ENCODE measurements around the gene CCDC148.
"Not testable (repeated sequence)": the region's sequence is repeated elsewhere in the genome, so short reads cannot be mapped to it uniquely, and the experiment has no call there.

Gene CCDC148

DNA sequence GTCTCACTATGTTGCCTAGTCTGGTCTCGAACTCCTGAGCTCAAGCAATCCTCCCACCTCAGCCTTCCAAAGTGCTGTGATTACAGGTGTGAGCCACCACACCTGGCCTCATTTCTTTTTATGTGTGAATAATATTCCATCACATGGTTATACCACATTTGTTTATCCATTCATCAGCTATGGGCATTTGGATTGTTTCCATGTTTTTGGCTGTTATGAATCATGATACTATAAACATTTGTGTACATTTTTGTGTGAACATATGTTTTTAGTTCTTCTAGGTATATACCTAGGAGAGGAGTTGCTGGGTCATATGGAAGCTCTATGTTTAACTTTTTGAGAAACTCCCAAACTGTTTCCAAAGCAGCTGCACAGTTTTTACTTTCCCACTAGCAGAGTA lies 24.6 kb upstream of the CCDC148 start:
- Histone ChIP-seq H3K9ac (ENCODE audit: low read length) (no peak overlapping the region), H3K36me3 (ENCODE audit: control insufficient read depth, insufficient read depth, low read length, severe bottlenecking) (no peaks in the 10 kb centered on the region), H3K27me3 (replicated peaks; ENCODE audit: control insufficient read depth, insufficient read depth, low read length) (no peaks in the 10 kb centered on the region), H3K9me3 (ENCODE audit: control insufficient read depth, low read length) (no peaks in the 10 kb centered on the region), H3K4me1 (ENCODE audit: control insufficient read depth, insufficient read depth, low read length) (peaks cover 15% of the 10 kb centered on the region), H3K4me3 (ENCODE audit: low read length) (no peak overlapping the region)
- DNase-seq (ENCODE audit: low read depth): no peak

DNA sequence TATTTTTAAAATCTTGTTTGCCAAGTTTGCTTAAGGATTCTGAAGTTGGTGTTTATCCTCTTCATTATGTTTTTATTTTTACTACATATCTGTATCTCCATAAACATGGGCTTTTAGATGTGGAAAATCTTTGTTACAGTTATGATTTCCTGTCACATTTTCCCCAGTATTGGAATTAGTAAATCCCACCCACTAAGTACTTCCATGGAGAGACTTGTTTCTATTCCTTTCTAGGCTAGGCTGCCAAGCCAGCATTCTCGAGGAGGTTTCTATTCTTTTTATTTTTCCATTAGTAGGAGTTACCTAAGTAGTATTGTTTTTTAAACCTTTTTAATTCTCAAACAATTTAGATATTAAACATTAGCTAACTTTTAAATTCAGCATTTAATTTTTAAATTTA lies 22.3 kb upstream of the CCDC148 start:
- Histone ChIP-seq H3K4me1 (ENCODE audit: control insufficient read depth, insufficient read depth, low read length) (peaks cover 15% of the 10 kb centered on the region), H3K4me3 (ENCODE audit: low read length) (peak overlapping the region; percentile 65), H3K9ac (ENCODE audit: low read length) (peak overlapping the region; percentile 55), H3K27me3 (replicated peaks; ENCODE audit: control insufficient read depth, insufficient read depth, low read length) (no peaks in the 10 kb centered on the region), H3K9me3 (ENCODE audit: control insufficient read depth, low read length) (no peaks in the 10 kb centered on the region), H3K36me3 (ENCODE audit: control insufficient read depth, insufficient read depth, low read length, severe bottlenecking) (no peaks in the 10 kb centered on the region)
- no peak for DNase-seq (ENCODE audit: low read depth)

DNA sequence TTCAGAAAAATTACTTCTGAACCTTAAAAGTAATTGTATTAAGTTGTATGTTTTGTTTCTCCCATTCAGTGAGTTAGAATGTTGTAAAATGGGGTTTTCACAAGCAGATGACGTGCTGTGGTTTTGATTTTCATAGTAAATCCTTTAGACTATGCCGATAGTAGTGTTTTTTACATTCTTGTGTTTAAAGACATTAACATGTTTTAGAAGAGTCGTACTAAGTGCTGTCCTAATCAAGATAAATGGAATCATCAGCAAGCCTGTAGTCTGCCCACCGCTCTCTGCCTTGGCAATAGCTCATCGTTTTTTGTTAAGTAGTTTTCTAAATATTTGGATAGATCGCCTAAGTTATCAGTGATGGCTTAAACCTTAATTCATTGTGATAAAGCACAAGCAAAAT lies 21.7 kb upstream of the CCDC148 start:
- Histone ChIP-seq H3K9ac (ENCODE audit: low read length) (peak overlapping the region; percentile 55), H3K4me3 (ENCODE audit: low read length) (peak overlapping the region; percentile 65), H3K27me3 (replicated peaks; ENCODE audit: control insufficient read depth, insufficient read depth, low read length) (no peaks in the 10 kb centered on the region)

DNA sequence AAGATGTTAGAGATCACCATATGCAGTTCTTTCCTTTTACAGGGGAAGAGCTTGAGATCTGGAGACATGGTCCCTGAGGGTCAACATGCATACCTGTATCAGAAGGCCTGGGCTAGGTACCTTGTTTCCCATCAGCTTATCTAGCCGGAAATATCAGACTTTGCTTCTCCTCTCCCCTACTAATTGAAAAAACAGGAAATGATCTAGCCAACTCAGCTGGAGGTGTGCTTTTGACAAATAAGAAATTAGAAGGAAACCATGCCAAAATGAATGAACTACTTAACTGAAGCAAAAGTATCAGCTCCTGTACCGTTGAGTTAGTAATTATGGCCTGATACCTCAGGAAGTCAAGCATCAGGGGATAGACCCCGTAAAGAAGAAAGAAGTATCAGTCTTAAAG lies 20.6 kb upstream of the CCDC148 start:
- peaks cover 15% of the 10 kb centered on the region for H3K4me1 ChIP-seq (ENCODE audit: control insufficient read depth, insufficient read depth, low read length)
- DNase-seq (ENCODE audit: low read depth): no peak
- H3K36me3 ChIP-seq (ENCODE audit: control insufficient read depth, insufficient read depth, low read length, severe bottlenecking): no peaks in the 10 kb centered on the region
- H3K27me3 ChIP-seq (replicated peaks; ENCODE audit: control insufficient read depth, insufficient read depth, low read length): no peaks in the 10 kb centered on the region
- no peaks in the 10 kb centered on the region for H3K9me3 ChIP-seq (ENCODE audit: control insufficient read depth, low read length)
- no peak overlapping the region for H3K9ac ChIP-seq (ENCODE audit: low read length)
- no peak overlapping the region for H3K4me3 ChIP-seq (ENCODE audit: low read length)

More for the DNA sequence above, 21.7 kb upstream of the CCDC148 start:
- DNase-seq (ENCODE audit: low read depth): no peak
- no peaks in the 10 kb centered on the region for H3K36me3 ChIP-seq (ENCODE audit: control insufficient read depth, insufficient read depth, low read length, severe bottlenecking)
- no peaks in the 10 kb centered on the region for H3K9me3 ChIP-seq (ENCODE audit: control insufficient read depth, low read length)
- H3K4me1 ChIP-seq (ENCODE audit: control insufficient read depth, insufficient read depth, low read length): peaks cover 15% of the 10 kb centered on the region

DNA sequence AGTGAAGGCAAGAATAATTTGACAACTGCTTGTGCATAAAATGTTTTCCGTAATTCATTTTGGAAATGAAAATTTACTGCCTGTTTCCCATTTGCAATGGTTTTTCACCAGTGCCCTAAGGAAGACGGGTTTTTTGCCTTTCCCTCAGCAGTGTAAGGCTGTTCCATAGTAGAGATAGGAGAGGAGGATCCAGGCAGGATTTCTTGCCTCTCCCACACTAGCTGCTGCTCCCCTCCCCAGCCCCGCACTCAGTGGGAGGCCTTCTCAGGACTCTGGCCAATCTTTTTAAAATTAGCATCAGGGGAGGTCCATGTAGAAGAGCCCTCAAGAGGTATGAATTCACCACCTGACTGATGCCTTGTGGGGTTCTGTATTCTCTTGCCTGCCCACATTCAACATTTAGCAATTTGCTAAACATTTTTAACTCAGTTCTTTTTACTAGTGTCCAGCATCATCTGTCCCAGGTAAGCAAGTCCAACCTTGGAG lies 18.0 kb upstream of the CCDC148 start:
- H3K4me1 ChIP-seq (ENCODE audit: control insufficient read depth, insufficient read depth, low read length): peaks cover 15% of the 10 kb centered on the region
- not testable (repeated sequence) for H3K27me3 ChIP-seq (replicated peaks; ENCODE audit: control insufficient read depth, insufficient read depth, low read length); H3K9ac ChIP-seq (ENCODE audit: low read length)

DNA sequence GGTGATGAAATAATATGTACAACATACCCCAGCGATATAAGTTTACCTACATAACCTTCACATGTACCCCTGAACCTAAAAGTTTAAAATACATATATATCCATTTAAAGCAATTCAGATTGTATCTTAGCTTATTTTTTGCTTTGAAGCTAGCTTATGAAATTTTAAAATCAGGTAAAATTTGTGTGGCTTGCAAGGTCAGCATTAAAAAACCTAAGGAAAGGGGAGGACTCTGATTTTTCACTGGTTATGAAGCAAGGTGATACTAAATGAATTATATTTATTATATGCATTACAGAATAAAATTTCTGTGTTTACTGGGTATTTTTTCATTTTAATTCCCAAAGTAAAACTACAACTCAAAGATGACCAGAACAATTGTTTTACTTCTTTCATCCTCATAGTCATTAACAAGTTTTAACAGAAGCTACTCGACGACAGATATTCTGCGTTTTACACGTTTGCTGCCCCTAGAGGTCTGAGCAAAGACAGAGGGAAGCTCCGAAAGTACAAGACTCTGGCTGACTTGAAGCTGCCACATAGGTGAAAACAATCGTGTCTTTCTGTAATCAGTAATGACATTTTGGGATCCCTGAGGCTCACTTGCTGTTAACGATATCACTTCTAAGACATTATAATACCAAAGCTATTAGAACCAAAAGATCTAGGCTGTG lies 17.3 kb upstream of the CCDC148 start:
- Histone ChIP-seq H3K4me1 (ENCODE audit: control insufficient read depth, insufficient read depth, low read length) (peaks cover 13% of the 10 kb centered on the region), H3K9ac (ENCODE audit: low read length) (no peak overlapping the region), H3K36me3 (ENCODE audit: control insufficient read depth, insufficient read depth, low read length, severe bottlenecking) (no peaks in the 10 kb centered on the region), H3K27me3 (replicated peaks; ENCODE audit: control insufficient read depth, insufficient read depth, low read length) (no peaks in the 10 kb centered on the region), H3K9me3 (ENCODE audit: control insufficient read depth, low read length) (no peaks in the 10 kb centered on the region), H3K4me3 (ENCODE audit: low read length) (no peak overlapping the region)
- DNase-seq (ENCODE audit: low read depth): no peak

More for the DNA sequence above, 18.0 kb upstream of the CCDC148 start:
- H3K9me3 ChIP-seq (ENCODE audit: control insufficient read depth, low read length); H3K4me3 ChIP-seq (ENCODE audit: low read length); H3K36me3 ChIP-seq (ENCODE audit: control insufficient read depth, insufficient read depth, low read length, severe bottlenecking); DNase-seq (ENCODE audit: low read depth): not testable (repeated sequence)

DNA sequence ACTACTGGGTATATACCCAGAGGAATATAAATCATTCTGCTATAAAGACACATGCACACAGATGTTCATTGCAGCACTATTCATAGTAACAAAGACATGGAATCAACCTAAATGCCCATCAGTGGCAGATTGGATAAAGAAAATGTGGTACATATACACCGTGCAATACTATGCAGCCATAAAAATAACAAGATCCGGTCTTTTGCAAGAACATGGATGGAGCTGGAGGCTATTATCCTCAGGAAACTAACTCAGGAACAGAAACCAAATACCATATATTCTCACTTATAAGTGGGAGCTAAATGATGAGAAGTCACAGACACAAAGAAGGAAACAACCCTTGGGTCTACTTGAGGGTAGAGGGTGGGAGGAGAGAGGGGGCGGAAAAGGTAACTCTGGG lies 16.7 kb upstream of the CCDC148 start:
- not testable (repeated sequence) for H3K4me1 ChIP-seq (ENCODE audit: control insufficient read depth, insufficient read depth, low read length); H3K4me3 ChIP-seq (ENCODE audit: low read length); H3K9ac ChIP-seq (ENCODE audit: low read length); H3K27me3 ChIP-seq (replicated peaks; ENCODE audit: control insufficient read depth, insufficient read depth, low read length); DNase-seq (ENCODE audit: low read depth); H3K36me3 ChIP-seq (ENCODE audit: control insufficient read depth, insufficient read depth, low read length, severe bottlenecking); H3K9me3 ChIP-seq (ENCODE audit: control insufficient read depth, low read length)

DNA sequence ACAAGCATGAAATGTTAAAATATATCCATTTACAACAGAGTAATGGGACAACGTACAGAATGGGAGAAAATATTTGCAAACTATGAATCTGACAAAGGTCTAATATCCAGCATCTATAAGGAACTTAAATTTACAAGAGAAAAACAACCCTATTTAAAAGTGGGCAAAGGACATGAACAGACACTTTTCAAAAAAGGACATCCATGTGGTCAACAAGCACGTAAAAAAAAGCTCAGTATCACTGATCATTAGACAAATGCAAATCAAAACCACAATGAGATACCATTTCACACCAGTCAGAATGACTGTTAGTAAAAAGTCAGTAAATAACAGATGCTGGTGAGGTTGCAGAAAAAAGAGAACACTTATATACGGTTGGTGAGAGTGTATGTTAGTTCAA lies 16.3 kb upstream of the CCDC148 start:
- not testable (repeated sequence) for H3K4me1 ChIP-seq (ENCODE audit: control insufficient read depth, insufficient read depth, low read length); H3K9me3 ChIP-seq (ENCODE audit: control insufficient read depth, low read length); H3K9ac ChIP-seq (ENCODE audit: low read length); H3K4me3 ChIP-seq (ENCODE audit: low read length); H3K27me3 ChIP-seq (replicated peaks; ENCODE audit: control insufficient read depth, insufficient read depth, low read length); H3K36me3 ChIP-seq (ENCODE audit: control insufficient read depth, insufficient read depth, low read length, severe bottlenecking); DNase-seq (ENCODE audit: low read depth)

DNA sequence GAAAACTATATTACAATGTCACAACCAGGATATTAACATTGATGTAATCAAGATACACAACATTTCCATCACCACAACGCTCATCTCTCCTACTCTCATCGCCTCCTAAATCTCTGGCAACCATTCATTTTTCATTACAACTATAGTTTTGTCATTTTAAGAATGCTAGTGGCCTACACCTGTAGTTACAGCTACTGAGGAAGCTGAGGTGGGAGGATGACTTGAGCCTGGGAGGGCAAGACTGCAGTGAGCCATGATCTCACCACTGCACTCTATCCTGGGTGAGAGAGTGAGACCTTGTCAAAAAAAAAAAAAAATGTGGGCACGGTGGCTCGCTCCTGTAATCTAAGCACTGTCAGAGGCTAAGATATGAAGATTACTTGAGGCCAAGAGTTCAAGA lies 10.7 kb upstream of the CCDC148 start:
- H3K4me3 ChIP-seq (ENCODE audit: low read length): no peak overlapping the region
- DNase-seq (ENCODE audit: low read depth): no peak
- H3K9me3 ChIP-seq (ENCODE audit: control insufficient read depth, low read length): no peaks in the 10 kb centered on the region
- H3K36me3 ChIP-seq (ENCODE audit: control insufficient read depth, insufficient read depth, low read length, severe bottlenecking): no peaks in the 10 kb centered on the region
- no peak overlapping the region for H3K9ac ChIP-seq (ENCODE audit: low read length)
- H3K27me3 ChIP-seq (replicated peaks; ENCODE audit: control insufficient read depth, insufficient read depth, low read length): no peaks in the 10 kb centered on the region
- peaks cover 5% of the 10 kb centered on the region for H3K4me1 ChIP-seq (ENCODE audit: control insufficient read depth, insufficient read depth, low read length)

DNA sequence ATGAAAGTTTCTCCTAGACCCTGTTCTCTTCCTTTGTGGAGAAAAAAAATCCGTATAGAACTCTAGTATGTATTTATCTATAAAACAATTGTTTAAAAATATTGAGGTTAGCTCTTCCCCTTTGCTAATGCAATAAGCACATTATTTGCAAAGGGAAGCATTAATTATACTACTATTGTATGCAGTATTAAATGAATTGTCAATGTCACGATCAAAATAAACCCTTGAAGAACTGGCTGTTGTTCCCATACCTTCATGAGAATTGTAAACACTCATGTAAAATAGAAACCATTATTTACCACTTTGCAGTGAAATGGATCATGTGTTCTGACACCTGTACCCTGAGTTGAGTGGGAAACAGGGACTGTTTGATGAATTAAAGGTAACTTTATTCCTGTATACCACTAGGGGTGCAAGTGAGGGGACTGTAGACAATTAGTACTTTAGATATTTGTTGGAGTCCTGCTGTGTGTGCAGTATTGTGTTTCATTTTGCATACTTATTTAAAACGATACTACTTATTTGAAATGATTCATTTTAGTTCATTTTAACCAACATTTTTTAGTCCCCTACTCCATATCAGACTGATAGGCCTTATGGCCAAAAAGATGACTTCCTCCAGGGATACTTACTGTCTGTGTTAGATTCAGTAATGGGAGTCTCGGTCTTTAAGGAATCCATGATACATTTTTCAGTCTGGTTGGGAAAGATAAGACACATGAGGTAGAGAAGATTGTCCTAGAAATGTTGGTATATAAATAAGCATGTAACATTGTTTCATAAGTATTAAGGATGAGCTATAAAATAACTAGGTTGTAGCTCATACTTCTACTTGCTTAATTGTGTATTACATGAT lies 8.1 kb upstream of the CCDC148 start:
- peak; percentile 28 for DNase-seq (ENCODE audit: low read depth)
- Histone ChIP-seq H3K4me3 (ENCODE audit: low read length) (no peak overlapping the region), H3K36me3 (ENCODE audit: control insufficient read depth, insufficient read depth, low read length, severe bottlenecking) (no peaks in the 10 kb centered on the region), H3K4me1 (ENCODE audit: control insufficient read depth, insufficient read depth, low read length) (peaks cover 5% of the 10 kb centered on the region), H3K27me3 (replicated peaks; ENCODE audit: control insufficient read depth, insufficient read depth, low read length) (no peaks in the 10 kb centered on the region), H3K9me3 (ENCODE audit: control insufficient read depth, low read length) (no peaks in the 10 kb centered on the region), H3K9ac (ENCODE audit: low read length) (no peak overlapping the region)

DNA sequence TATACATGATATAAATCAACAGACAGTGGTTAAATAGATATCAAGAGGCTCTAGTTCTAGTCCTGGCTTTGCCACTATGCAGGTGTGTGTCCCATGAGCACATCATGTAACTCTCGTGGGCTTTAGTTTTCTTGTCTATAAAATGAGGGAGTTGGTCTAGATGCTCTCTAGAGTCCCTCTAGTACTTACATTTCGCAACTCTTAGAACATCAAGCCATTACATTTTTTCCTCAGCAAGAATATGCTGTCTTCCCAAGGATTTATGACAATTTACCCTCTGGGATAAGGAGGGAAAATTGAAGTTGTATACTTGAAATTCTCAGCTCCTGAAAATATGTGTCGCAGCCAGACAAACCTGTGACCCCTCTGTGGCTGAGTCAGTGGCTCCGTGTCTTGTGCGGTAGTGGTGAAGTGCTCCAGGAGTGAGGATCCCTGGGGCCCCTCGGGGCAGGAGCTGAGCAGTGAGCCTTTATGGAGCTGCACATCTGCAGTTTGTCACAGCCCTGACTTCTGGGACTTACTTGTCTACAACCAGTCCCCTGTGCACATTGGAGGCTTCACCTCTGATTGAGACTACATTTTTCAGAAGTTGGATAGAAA lies 7.0 kb upstream of the CCDC148 start:
- Histone ChIP-seq H3K4me1 (ENCODE audit: control insufficient read depth, insufficient read depth, low read length) (peaks cover 6% of the 10 kb centered on the region), H3K36me3 (ENCODE audit: control insufficient read depth, insufficient read depth, low read length, severe bottlenecking) (no peaks in the 10 kb centered on the region), H3K4me3 (ENCODE audit: low read length) (no peak overlapping the region), H3K27me3 (replicated peaks; ENCODE audit: control insufficient read depth, insufficient read depth, low read length) (no peaks in the 10 kb centered on the region), H3K9me3 (ENCODE audit: control insufficient read depth, low read length) (no peaks in the 10 kb centered on the region), H3K9ac (ENCODE audit: low read length) (no peak overlapping the region)
- no peak for DNase-seq (ENCODE audit: low read depth)

Data from adipocyte (in vitro differentiated cells).